MG63 (cell line): Measurements from ENCODE around the gene SYCN. TPM values are rescaled to one million over a fixed set of nuclear protein-coding genes. Genes with fewer than 3 reads are reported as not detected.
"Not testable (repeated sequence)": the region's sequence is repeated elsewhere in the genome, so short reads cannot be mapped to it uniquely, and the experiment has no call there.

ENCODE experiments used
- DNase-seq: peaks from one replicate; pipeline ENCODE4 v3.0.0-alpha.2; 2020
- H3K27me3 ChIP-seq: fragments of 250-450 bp; sonication (Bioruptor Pico); 2 replicates; pipeline ENCODE4 v1.5.1; 2020; ENCODE audit warnings: mild to moderate bottlenecking, moderate library complexity
- H3K36me3 ChIP-seq: fragments of 250-450 bp; sonication (Bioruptor Pico); 2 replicates; pipeline ENCODE4 v1.5.1; 2020; ENCODE audit warnings: mild to moderate bottlenecking, moderate library complexity
- H3K4me3 ChIP-seq: fragments of 250-450 bp; sonication (Bioruptor Pico); 2 replicates; pipeline ENCODE4 v1.5.1; 2020; ENCODE audit warnings: mild to moderate bottlenecking, moderate library complexity
- H3K9me3 ChIP-seq: fragments of 250-450 bp; sonication (Bioruptor Pico); 2 replicates; pipeline ENCODE4 v1.5.1; 2020; ENCODE audit warnings: mild to moderate bottlenecking, moderate library complexity
- total RNA-seq: library from RNA; depleted of rRNA; stranded (reverse); fragments of >200 nt; shearing (Covaris generic); gene quantifications from 2 replicates; pipeline ENCODE4 v1.2.3, GENCODE V29; 2014; ENCODE audit warnings: low replicate concordance

Gene SYCN
- total RNA-seq, 1 experiment from 2014 or later = not detected

DNA sequence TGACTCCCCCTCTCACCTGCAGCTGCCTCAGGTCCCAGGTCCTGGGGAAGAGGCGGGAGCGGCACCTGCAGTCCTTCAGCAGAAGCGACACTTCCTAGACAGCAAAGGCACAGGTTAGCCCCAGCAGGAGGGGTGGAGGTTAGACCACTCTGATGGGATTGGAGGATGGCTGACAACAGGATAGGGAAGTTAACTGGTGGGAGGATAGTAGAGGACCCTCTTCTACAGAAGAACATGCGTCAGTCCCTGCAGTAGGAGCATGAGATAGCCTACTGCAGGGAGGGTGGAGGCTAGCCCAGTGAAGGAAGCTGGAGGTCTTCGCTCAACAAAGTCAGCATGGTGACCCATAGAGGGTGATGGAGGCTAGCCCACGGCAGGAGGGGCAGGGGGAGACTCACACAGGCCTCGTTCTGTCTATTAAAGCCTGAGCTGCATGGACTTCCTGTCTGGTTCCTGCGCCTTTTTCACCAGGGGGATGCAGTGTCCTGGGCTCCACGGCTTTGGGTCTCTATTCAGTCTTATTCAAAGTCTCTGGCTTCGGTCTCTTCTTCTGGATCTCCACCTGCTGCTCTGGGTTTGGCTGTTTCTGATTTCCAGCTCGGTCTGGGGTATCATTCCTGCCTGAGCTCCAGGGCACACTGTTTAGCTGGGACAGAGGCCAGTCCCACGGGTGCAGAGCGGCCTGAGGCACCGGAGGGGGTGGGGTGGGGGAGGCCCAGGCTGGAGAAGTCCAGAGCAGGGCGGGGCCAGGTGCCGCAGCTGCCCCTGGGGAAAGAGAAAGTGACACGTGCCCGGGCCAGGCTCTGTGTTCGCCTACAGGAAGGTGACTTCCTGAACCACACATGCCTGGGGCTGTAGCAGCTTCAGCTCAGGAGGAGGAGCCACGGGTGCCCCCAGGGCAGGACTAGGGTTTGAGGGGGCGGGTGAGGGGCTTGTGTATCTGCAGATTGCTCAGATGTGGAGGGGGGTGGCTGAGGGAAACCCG is 33.4 kb upstream of the SYCN start:
- Histone ChIP-seq H3K9me3 (no peaks in the 10 kb centered on the region), H3K27me3 (peaks cover 12% of the 10 kb centered on the region), H3K36me3 (no peaks in the 10 kb centered on the region), H3K4me3 (no peak overlapping the region)
- no peak for DNase-seq

DNA sequence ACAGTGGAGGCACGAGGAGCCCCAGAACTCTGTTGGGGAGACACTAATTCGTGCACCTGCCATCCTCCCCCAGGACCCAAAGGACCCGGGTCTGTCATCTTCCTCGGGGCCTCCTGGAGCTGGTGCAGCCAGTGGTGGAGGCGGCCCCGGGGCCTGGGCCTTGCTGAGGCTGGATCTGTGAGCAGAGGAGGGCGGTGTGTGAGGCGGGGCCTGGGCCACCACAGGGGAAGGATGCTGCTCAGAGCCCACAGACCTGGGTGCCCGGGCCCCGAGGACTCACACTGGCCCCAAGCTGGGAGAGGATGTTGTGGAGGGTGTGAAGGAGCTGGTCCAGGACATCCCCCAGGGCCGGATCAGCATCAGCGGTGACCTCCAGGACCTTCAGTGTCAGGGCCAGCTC is 32.5 kb upstream of the SYCN start:
- DNase-seq = no peak
- Histone ChIP-seq H3K27me3 (peaks cover 13% of the 10 kb centered on the region), H3K9me3 (no peaks in the 10 kb centered on the region), H3K4me3 (no peak overlapping the region), H3K36me3 (no peaks in the 10 kb centered on the region)

DNA sequence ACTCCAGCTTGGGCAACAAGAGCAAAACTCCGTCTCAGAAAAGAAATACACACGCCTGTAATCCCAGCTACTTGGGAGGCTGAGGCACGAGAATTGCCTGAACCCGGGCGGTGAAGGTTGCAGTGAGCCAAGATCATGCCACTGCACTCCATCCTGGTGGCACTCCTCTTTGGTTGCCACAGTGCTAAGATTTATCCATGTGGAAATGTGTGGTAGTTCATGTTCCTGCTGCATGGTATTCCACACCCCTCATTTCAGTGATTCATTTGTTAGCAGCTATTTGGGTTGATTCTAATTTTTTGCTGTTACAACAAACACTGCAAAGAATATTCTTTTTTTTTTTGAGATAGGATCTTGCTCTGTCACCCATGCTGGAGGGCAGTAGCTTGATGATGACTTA is 28.6 kb upstream of the SYCN start:
- DNase-seq = no peak
- H3K27me3 ChIP-seq = peaks cover 13% of the 10 kb centered on the region
- H3K9me3 ChIP-seq = no peaks in the 10 kb centered on the region
- no peaks in the 10 kb centered on the region for H3K36me3 ChIP-seq
- H3K4me3 ChIP-seq = no peak overlapping the region

DNA sequence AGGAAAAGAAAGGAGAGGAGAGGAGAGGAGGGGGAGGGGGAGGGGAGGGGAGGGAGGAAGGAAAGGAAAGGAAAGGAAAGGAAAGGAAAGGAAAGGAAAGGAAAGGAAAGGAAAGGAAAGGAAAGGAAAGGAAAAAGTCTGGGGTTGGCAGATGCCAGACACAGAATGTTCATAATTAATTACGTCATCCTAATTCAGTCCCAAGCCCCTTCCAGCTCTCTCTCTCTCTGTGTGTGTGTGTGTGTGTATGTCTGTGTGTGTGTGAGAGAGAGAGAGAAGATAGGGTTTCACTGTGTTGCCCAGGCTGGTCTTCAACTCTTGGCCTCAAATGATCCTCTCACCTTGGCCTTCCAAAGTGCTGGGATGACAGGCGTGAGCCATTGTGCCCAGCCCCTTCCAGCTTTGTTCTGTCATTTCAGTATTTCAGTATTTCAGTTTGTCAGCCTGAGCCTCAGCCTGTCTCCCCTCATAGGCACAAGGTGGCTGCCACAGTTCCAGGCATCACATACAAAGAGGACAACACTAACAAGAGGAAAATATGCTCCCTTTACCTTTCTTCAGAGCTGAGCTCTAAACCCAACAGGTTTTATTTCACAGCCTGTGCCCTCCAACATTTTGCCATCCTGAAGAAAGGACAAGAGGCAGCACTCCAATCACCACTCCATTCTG is 26.2 kb upstream of the SYCN start:
- Histone ChIP-seq H3K9me3 (no peaks in the 10 kb centered on the region), H3K36me3 (no peaks in the 10 kb centered on the region), H3K27me3 (peaks cover 20% of the 10 kb centered on the region), H3K4me3 (no peak overlapping the region)
- DNase-seq = no peak

DNA sequence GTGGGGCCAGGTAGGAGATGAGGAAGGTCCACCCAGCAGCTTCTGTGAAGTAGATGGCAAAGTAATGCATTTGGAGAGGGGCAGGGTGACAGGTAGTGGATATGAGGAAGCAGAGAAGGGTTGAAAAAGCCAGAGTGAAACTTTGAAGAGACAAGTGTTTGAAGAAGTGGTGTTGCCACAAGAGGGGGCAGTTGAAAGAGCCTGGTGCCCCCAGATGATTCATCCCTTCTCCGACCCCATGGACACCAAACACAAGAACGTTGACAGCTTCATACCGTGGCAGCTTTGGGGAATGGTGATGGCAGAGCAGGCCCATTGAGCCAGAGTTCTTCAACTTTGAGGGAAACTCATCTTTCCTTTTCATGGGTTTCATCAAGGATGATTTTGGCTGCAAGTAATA is 20.8 kb upstream of the SYCN start:
- Histone ChIP-seq H3K27me3 (peaks cover 12% of the 10 kb centered on the region), H3K36me3 (no peaks in the 10 kb centered on the region), H3K4me3 (no peak overlapping the region), H3K9me3 (no peaks in the 10 kb centered on the region)
- DNase-seq = no peak

DNA sequence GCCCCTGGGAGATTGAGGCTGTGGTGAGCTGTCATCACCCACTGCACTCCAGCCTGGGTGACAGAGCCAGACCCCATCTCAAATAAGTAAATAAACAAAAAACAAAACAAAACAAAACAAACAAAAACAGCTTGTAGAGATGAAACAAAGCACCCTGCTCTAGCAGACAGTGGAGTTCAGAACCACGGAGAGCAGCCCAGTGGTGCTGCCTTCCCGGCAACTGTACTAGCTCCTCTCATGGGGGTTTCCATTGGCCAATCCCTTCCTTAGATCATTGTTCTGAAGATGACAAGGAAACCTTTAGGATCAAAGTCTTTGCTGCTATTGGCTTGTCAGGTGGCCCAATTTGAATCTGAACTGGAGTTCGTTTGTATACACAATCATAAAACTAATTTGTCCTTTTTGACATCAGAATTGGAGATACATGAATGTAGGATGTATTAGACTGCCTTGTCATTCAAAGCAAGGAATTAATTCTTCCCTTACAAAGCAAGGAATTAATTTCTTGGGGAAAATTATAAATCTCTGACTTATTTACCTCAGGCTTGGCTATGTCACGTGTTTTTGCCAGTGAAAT is 19.7 kb upstream of the SYCN start:
- Histone ChIP-seq H3K9me3 (no peaks in the 10 kb centered on the region), H3K36me3 (no peaks in the 10 kb centered on the region), H3K27me3 (peaks cover 12% of the 10 kb centered on the region), H3K4me3 (no peak overlapping the region)
- no peak for DNase-seq

DNA sequence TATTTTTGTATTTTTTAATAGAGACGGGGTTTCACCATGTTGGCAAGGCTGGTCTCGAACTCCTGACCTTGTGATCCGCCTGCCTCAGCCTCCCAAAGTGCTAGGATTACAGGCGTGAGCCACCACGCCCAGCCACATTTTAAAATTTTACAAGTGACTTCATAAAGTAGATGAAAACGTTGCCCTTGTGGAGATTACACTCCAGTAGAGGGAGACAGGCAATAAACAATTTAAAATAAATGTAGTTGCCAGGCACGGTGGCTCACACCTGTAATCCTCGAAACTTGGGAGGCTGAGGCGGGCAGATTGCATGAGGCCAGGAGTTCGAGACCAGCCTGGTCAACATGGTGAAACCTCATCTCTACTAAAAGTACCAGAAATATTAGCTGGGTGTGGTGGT is 15.0 kb upstream of the SYCN start:
- not testable (repeated sequence) for H3K4me3 ChIP-seq, DNase-seq, H3K9me3 ChIP-seq, H3K36me3 ChIP-seq, H3K27me3 ChIP-seq

DNA sequence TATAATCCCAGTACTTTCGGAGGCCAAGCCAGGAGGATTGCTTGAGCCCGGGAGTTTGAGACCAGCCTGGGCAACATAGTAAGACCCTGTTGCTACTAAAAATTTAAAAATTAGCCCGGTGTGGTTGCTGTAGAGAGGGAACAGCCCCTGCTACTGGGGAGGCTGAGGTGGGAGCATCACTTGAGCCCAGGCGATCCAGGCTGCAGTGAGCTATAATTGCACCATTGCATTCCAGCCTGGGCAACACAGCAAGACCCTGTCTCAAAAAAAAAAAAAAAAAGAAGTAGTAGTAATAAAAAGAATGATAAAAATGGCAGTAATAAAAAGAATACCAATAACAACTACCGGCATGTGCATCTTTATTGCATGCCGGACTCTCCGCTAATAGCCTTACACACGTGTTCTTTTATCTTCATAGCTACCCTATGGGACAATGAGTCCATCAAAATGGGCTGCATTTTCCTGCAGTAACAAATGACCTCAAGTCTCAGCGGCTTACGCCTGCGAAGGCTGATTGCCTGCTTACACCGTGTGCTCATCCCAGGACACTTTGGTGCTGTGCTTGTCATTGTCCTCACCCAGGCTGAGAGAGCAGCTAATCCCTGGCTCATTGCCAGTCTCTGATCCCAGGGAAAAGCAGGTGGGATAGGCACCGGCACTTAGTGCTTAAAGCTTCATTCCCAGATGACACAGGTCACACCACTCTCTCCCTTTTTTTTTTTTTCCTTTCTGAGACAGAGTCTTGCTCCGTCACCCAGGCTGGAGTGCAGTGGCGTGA is 14.4 kb upstream of the SYCN start:
- no peaks in the 10 kb centered on the region for H3K36me3 ChIP-seq
- no peaks in the 10 kb centered on the region for H3K9me3 ChIP-seq
- no peak for DNase-seq
- no peaks in the 10 kb centered on the region; the same call in 1 of the 2 replicates for H3K27me3 ChIP-seq
- H3K4me3 ChIP-seq = no peak overlapping the region

DNA sequence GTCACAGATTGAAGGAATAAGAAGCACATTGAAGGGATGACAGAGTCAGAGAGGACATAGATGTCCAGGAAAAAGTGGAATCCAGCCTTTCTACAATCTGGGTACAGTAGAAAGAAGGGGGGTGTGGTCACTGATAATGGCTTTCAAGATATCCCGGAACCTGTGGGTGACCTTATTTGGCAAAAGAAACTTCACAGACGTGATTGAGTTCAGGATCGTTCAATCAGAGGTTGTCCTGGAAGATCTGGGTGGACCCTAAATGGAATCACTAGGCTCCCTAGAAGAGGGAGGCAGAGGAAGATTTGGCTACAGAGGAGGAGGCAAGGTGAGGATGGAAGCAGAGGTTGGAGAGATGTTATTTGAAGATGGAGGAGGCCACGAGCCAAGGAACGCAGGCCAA is 13.0 kb upstream of the SYCN start:
- Histone ChIP-seq H3K36me3 (no peaks in the 10 kb centered on the region), H3K9me3 (no peaks in the 10 kb centered on the region), H3K27me3 (no peaks in the 10 kb centered on the region; the same call in 1 of the 2 replicates), H3K4me3 (no peak overlapping the region)
- no peak for DNase-seq

DNA sequence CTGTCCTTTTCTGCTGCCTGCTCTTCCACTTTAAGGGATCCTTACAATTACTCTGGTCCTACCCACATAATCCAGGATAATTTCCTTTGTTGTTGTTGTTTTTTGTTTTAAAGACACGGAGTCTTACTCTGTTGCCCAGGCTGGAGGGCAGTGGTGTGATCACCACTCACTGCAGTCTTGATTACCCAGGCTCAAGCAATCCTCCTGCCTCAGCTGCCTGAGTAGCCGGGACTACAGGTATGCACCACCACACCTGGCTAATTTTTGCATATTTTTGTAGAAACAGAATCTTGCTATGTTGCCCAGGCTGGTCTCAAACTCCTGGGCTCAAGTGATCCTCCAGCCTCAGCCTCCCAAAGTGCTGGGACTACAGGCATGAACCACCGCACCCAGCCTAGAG is 11.3 kb upstream of the SYCN start:
- not testable (repeated sequence) for H3K9me3 ChIP-seq, DNase-seq, H3K4me3 ChIP-seq, H3K27me3 ChIP-seq, H3K36me3 ChIP-seq

DNA sequence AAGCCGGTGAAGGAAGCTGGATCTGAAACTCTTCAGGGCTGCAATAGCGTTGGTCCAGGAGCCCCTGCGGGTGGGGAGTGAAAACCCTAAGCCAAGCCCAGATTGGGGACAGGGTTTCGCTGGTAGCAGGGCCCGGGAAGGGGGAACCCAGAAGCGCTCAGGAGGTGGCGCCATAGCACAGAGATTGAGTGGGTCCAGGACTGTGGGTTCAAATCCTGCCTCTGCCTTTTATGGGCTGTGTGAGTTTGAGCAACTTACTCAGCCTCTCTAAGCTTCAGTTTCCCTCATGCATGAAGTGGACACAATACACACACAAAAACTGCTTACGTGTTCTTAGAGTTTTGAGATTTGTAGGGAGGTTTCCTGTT is 8.3 kb upstream of the SYCN start:
- Histone ChIP-seq H3K9me3 (no peaks in the 10 kb centered on the region), H3K27me3 (no peaks in the 10 kb centered on the region), H3K36me3 (no peaks in the 10 kb centered on the region), H3K4me3 (no peak overlapping the region)
- DNase-seq = peak; percentile 15

DNA sequence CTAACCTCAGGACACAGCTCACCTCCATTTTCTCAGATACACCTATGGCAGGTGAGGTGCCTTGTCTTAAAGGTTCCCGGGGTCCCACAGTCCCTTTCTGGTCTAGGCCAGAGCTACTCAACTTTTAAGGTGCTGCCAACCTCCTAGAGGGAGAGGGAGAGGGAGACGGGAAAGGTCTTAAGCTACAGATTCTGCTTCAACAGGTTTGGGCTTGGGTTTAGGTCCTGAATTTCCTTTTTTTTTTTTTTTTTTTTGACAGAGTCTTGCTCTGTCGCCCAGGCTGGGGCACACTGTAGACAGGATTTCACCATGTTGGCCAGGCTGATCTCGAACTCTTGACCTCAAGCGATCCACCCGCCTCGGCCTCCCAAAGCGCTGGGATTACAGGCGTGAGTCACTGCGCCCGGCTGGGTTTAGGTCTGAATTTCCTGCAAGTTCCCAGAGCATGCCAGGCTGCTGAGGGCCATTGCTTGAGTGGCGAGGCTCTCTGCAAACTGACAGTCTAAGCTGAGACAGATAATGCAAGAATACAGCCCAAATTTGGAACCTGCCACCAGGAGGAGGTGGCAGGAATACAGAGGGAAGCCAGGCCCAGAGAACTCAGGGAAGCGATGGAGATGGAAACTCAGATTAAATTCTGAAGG is 7.8 kb upstream of the SYCN start:
- no peaks in the 10 kb centered on the region for H3K36me3 ChIP-seq
- no peaks in the 10 kb centered on the region for H3K9me3 ChIP-seq
- DNase-seq = peak; percentile 69
- no peaks in the 10 kb centered on the region for H3K27me3 ChIP-seq
- H3K4me3 ChIP-seq = no peak overlapping the region

DNA sequence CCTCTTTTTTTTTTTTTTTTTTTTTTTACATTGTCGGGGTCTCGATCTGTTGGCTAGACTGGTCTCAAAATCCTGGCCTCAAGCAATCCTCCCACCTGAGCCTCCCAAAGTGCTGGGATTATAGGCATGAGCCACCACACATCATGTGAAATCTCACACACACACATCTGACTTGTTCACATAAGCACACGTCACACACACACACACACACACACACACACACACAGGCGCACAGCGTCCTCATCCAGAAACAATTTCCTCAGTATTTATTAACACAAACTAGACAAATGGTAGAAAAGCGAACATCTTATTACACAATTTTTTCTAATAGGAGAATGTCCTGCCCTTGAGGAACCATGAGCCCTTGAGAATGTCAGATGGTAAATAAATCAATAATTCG is 5.1 kb upstream of the SYCN start:
- H3K4me3 ChIP-seq = no peak overlapping the region
- H3K9me3 ChIP-seq = no peaks in the 10 kb centered on the region
- no peaks in the 10 kb centered on the region for H3K36me3 ChIP-seq
- no peak for DNase-seq
- H3K27me3 ChIP-seq = no peaks in the 10 kb centered on the region

DNA sequence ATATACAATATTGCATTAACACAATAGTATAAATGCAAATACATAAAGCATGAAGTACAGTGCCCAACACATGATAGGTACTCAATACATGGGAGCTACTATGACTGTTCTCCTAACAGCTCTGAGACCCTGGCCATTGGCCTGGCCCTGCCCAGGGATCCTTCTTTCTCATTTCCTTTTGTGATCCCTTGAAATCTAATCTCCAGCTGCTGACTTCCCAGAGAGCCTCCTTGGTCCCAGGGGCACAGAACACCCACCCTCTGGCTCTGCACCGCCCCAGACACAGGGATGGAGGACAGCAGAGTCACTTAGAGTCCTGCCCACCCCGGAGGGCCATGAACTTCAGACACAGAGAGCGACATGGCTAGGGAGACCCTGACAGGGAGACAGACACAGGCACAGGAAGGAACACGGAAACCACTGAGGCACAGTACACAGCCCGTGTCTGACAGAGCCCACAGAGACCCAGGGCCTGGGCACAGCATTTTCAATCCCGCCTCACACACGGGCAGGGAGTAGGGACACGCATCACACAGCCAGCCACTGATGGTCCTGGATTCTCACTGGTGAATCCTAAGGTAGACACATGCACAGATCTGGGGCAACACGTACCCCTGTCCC is 4.2 kb upstream of the SYCN start:
- Histone ChIP-seq H3K4me3 (no peak overlapping the region), H3K9me3 (no peaks in the 10 kb centered on the region), H3K36me3 (no peaks in the 10 kb centered on the region), H3K27me3 (no peaks in the 10 kb centered on the region)
- no peak for DNase-seq

DNA sequence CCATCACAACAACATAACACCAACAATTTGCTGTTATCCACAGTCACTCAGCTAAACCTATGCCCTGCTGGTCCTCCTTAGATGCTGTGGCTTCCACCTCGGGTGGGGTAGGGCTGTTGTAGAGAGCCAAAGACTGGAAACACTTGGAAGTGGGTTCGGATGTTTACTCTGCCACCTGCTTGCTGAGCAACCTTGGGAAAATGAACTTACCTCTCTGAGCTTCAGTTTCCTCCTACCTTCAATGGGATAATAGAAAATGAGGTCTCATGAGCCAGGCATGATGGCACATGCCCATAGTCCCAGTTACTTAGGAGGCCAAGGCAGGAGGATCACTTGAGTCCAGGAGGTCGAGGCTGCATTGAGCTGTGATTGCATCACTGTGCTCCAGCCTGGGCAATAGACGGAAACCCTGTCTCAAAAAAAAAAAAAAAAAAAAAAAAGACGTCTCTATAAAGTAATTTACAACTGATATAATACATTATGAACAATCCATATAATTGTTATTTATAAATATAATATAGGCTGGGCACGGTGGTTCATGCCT is 3.3 kb upstream of the SYCN start:
- DNase-seq = no peak
- H3K27me3 ChIP-seq = no peaks in the 10 kb centered on the region
- H3K9me3 ChIP-seq = no peaks in the 10 kb centered on the region
- no peak overlapping the region for H3K4me3 ChIP-seq
- H3K36me3 ChIP-seq = no peaks in the 10 kb centered on the region

DNA sequence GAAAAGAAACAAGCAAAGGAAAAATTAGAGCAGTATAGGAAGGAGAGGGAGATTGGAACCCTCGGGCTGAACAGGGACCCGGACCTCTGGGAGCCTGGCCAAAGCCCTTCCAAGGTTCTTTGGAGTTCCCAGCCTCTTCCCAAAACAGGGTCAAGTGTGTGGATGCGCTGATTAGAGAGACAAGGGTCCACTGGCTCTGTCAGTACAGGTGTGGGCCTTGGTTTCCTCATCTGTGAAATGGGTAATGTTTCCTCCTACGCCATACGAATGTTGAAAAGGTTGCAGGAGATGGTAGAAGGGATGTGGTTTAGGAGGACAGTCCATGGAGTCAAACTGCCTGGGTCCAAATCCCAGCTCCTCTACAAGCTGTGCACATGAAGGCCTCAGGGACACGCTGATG is 2.1 kb upstream of the SYCN start:
- no peaks in the 10 kb centered on the region for H3K27me3 ChIP-seq
- DNase-seq = no peak
- no peaks in the 10 kb centered on the region for H3K9me3 ChIP-seq
- no peaks in the 10 kb centered on the region for H3K36me3 ChIP-seq
- no peak overlapping the region for H3K4me3 ChIP-seq
